Measurements from ENCODE around the gene FAP.

FAP gene

DNA sequence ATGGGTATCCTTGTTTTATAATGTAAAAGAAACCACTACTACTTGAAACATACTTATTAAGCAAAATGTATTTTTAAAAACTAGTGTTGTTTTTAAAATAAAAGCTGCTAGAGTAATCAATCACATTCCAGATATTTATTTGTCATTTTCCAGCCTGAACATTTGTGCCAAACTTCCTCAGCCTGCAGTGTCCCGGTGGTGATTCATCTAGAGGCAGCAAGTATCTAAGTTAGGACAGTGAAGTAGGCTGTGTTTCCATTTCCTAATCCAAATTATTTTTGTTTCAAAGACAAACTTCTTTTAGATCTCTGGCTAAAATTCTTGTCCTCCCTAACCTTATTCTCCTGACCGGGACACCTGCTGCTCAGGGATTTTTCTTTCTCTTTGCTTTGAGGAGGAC, 78.4 kb downstream of the FAP start:
- Histone ChIP-seq H3K36me3 (ENCODE audit: control insufficient read depth in 4 of 4, insufficient read depth in 4 of 4, low read length in 3 of 4) (no peaks in the 10 kb centered on the region), H3K27ac (ENCODE audit: insufficient read depth in 1 of 2, low read depth in 1 of 2, low read length in 2 of 2, poor library complexity in 1 of 2, severe bottlenecking in 2 of 2) (no peak overlapping the region), H3K4me1 (ENCODE audit: control extremely low read depth in 1 of 4, control insufficient read depth in 4 of 4, insufficient read depth in 4 of 4, low read length in 3 of 4) (no peaks in the 10 kb centered on the region), H3K9me3 (ENCODE audit: control extremely low read depth in 1 of 5, control insufficient read depth in 4 of 5, insufficient read depth in 2 of 5, low read depth in 1 of 5, low read length in 4 of 5) (no peaks in the 10 kb centered on the region), H3K4me3 (ENCODE audit: control insufficient read depth in 1 of 7, extremely low read depth in 1 of 7, insufficient read depth in 4 of 7, low read depth in 2 of 7, low read length in 6 of 7) (no peak overlapping the region), H3K27me3 (replicated peaks in 2 of 5; ENCODE audit: control insufficient read depth in 4 of 5, insufficient read depth in 5 of 5, low read length in 4 of 5) (no peaks in the 10 kb centered on the region)
- DNase-seq: no peak
- 100% methylated on average over 2 of the region's 2 CpGs for WGBS (ENCODE audit: insufficient coverage)
- CTCF ChIA-PET: interaction anchor here (0.8 kb wide), 1 partner anchor 11 kb away, joined by 3 read pairs; no protein-coding TSS in a partner anchor
- POLR2A ChIA-PET: no interaction called here

DNA sequence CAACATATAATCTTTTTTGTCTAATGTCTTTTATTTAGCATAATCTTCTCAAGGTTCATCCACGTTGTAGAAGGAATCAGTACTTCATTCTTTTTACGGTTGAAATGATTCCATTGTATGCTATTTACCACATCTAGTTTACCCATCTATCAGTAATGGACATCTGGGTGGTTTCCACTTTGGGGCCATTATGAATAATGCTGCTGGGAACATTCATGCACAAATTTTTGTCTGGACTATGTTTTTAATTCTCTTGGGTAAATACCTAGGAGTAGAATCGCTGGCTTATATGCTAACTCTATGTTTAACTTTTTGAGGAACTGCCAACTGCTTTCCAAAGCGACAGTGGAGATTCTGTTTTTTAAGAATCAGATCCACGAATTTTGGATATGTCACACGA, 83.8 kb downstream of the FAP start:
- no peaks in the 10 kb centered on the region for H3K4me1 ChIP-seq (ENCODE audit: control extremely low read depth in 1 of 4, control insufficient read depth in 4 of 4, insufficient read depth in 4 of 4, low read length in 3 of 4)
- no peaks in the 10 kb centered on the region for H3K27me3 ChIP-seq (replicated peaks in 2 of 5; ENCODE audit: control insufficient read depth in 4 of 5, insufficient read depth in 5 of 5, low read length in 4 of 5)
- CTCF ChIA-PET: interaction anchor here (0.7 to 1.3 kb wide), 3 partner anchors 11 to 62 kb away, joined by 3 to 4 read pairs (median 3); no protein-coding TSS in a partner anchor
- H3K27ac ChIP-seq (ENCODE audit: insufficient read depth in 1 of 2, low read depth in 1 of 2, low read length in 2 of 2, poor library complexity in 1 of 2, severe bottlenecking in 2 of 2): no peak overlapping the region
- no peak overlapping the region for H3K4me3 ChIP-seq (ENCODE audit: control insufficient read depth in 1 of 7, extremely low read depth in 1 of 7, insufficient read depth in 4 of 7, low read depth in 2 of 7, low read length in 6 of 7)
- DNase-seq: no peak
- POLR2A ChIA-PET: no interaction called here
- no peaks in the 10 kb centered on the region for H3K9me3 ChIP-seq (ENCODE audit: control extremely low read depth in 1 of 5, control insufficient read depth in 4 of 5, insufficient read depth in 2 of 5, low read depth in 1 of 5, low read length in 4 of 5)
- 98% methylated on average over 5 of the region's 6 CpGs for WGBS (ENCODE audit: insufficient coverage)
- H3K36me3 ChIP-seq (ENCODE audit: control insufficient read depth in 4 of 4, insufficient read depth in 4 of 4, low read length in 3 of 4): no peaks in the 10 kb centered on the region

DNA sequence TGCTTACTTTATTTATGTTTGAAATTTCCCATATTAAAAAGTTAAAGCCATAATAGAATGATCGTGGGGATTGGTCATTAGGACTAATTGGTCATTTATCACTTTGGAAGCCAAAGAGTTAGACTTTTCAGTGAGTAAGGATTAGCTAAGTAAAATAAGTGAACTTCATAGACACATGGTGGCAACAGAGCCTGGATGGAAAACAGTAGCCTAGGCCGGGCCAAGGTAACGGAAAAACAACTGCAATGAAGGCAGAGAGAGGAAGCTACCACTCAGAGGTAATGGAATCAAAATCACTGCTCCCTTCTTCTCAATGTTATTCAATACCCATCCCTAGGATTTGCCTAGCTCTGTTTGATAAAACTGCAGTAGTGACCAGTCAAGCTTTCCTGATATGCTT, 87.1 kb downstream of the FAP start:
- 92% methylated on average over 2 of the region's 3 CpGs for WGBS (ENCODE audit: insufficient coverage)
- POLR2A ChIA-PET: no interaction called here
- CTCF ChIA-PET: interaction anchor here (0.7 to 3.3 kb wide), 10 partner anchors 10 to 218 kb away, joined by 3 to 12 read pairs (median 4); no protein-coding TSS in a partner anchor
- Histone ChIP-seq H3K36me3 (ENCODE audit: control insufficient read depth in 4 of 4, insufficient read depth in 4 of 4, low read length in 3 of 4) (no peaks in the 10 kb centered on the region), H3K4me3 (ENCODE audit: control insufficient read depth in 1 of 7, extremely low read depth in 1 of 7, insufficient read depth in 4 of 7, low read depth in 2 of 7, low read length in 6 of 7) (no peak overlapping the region), H3K27me3 (replicated peaks in 2 of 5; ENCODE audit: control insufficient read depth in 4 of 5, insufficient read depth in 5 of 5, low read length in 4 of 5) (no peaks in the 10 kb centered on the region), H3K4me1 (ENCODE audit: control extremely low read depth in 1 of 4, control insufficient read depth in 4 of 4, insufficient read depth in 4 of 4, low read length in 3 of 4) (no peaks in the 10 kb centered on the region), H3K27ac (ENCODE audit: insufficient read depth in 1 of 2, low read depth in 1 of 2, low read length in 2 of 2, poor library complexity in 1 of 2, severe bottlenecking in 2 of 2) (no peak overlapping the region), H3K9me3 (ENCODE audit: control extremely low read depth in 1 of 5, control insufficient read depth in 4 of 5, insufficient read depth in 2 of 5, low read depth in 1 of 5, low read length in 4 of 5) (no peaks in the 10 kb centered on the region)
- no peak for DNase-seq

DNA sequence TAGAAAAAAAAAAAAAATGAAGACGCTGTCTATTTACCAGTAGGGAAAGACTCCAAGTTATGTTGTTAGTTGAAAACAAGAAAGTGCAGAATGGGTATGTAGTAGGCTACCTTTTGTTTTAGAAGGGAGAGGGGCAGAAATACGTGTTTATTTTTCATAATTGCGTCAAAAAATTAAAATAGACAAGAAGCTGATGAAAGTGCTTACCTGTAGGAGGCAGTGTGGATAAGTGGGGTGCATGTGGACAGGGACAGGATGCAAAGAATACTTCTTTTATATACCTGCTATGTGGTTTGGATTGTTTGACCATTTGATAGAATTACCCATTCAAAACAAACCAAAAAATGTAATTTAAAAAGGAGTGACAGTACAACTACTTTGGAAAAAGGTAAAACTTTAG, 88.2 kb downstream of the FAP start:
- no peaks in the 10 kb centered on the region for H3K9me3 ChIP-seq (ENCODE audit: control extremely low read depth in 1 of 5, control insufficient read depth in 4 of 5, insufficient read depth in 2 of 5, low read depth in 1 of 5, low read length in 4 of 5)
- no peaks in the 10 kb centered on the region for H3K4me1 ChIP-seq (ENCODE audit: control extremely low read depth in 1 of 4, control insufficient read depth in 4 of 4, insufficient read depth in 4 of 4, low read length in 3 of 4)
- ChIA-PET CTCF (interaction anchor here (0.6 to 3.3 kb wide), 11 partner anchors 9 to 573 kb away, joined by 3 to 12 read pairs (median 4); no protein-coding TSS in a partner anchor), POLR2A (no interaction called here)
- DNase-seq: no peak
- H3K36me3 ChIP-seq (ENCODE audit: control insufficient read depth in 4 of 4, insufficient read depth in 4 of 4, low read length in 3 of 4): no peaks in the 10 kb centered on the region
- H3K27me3 ChIP-seq (replicated peaks in 2 of 5; ENCODE audit: control insufficient read depth in 4 of 5, insufficient read depth in 5 of 5, low read length in 4 of 5): no peaks in the 10 kb centered on the region
- H3K4me3 ChIP-seq (ENCODE audit: control insufficient read depth in 1 of 7, extremely low read depth in 1 of 7, insufficient read depth in 4 of 7, low read depth in 2 of 7, low read length in 6 of 7): no peak overlapping the region
- H3K27ac ChIP-seq (ENCODE audit: insufficient read depth in 1 of 2, low read depth in 1 of 2, low read length in 2 of 2, poor library complexity in 1 of 2, severe bottlenecking in 2 of 2): no peak overlapping the region
- 89% methylated on average over 3 of the region's 3 CpGs for WGBS (ENCODE audit: insufficient coverage)

DNA sequence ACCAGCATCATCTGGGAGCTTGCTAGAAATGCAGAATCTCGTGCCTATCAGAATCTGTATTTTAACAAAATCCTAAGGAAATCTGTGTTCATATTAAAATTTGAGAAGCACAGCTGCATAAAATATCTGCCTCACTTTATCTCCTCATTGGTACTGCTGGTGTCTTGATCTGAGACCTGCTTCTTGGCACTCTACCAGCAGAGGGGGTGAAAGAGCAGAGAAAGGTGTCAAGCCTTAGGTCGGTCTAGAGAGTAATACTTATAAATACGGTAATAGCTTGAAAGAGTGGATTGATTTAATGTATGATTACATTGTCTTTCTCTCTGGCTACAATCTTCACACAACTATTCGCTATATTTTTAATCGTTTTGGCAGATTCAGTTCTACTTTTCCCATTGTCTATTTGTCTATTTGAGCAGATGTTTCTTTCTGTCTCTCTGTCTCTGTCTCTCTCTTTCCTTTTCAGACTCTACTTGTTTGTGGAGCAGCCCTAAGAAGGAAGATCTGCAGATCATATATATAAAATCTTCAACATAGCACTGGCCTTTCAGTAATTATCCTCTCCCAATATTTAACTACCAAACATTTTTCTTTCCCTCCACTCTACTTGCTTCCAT, 89.5 kb downstream of the FAP start:
- Histone ChIP-seq H3K4me1 (ENCODE audit: control extremely low read depth in 1 of 4, control insufficient read depth in 4 of 4, insufficient read depth in 4 of 4, low read length in 3 of 4) (no peaks in the 10 kb centered on the region), H3K27me3 (replicated peaks in 2 of 5; ENCODE audit: control insufficient read depth in 4 of 5, insufficient read depth in 5 of 5, low read length in 4 of 5) (no peaks in the 10 kb centered on the region), H3K27ac (ENCODE audit: insufficient read depth in 1 of 2, low read depth in 1 of 2, low read length in 2 of 2, poor library complexity in 1 of 2, severe bottlenecking in 2 of 2) (no peak overlapping the region), H3K4me3 (ENCODE audit: control insufficient read depth in 1 of 7, extremely low read depth in 1 of 7, insufficient read depth in 4 of 7, low read depth in 2 of 7, low read length in 6 of 7) (peak overlapping the region in 1 of 7 experiments; percentile 25), H3K9me3 (ENCODE audit: control extremely low read depth in 1 of 5, control insufficient read depth in 4 of 5, insufficient read depth in 2 of 5, low read depth in 1 of 5, low read length in 4 of 5) (no peaks in the 10 kb centered on the region), H3K36me3 (ENCODE audit: control insufficient read depth in 4 of 4, insufficient read depth in 4 of 4, low read length in 3 of 4) (no peaks in the 10 kb centered on the region)
- CTCF ChIA-PET: interaction anchor here (0.6 to 3.3 kb wide), 12 partner anchors 10 to 153 kb away, joined by 3 to 13 read pairs (median 4); no protein-coding TSS in a partner anchor
- peak; percentile 67 to 83 (median 77) for DNase-seq
- WGBS (ENCODE audit: insufficient coverage): no CpG with 5 or more reads among the region's 5 CpGs
- POLR2A ChIA-PET: no interaction called here

DNA sequence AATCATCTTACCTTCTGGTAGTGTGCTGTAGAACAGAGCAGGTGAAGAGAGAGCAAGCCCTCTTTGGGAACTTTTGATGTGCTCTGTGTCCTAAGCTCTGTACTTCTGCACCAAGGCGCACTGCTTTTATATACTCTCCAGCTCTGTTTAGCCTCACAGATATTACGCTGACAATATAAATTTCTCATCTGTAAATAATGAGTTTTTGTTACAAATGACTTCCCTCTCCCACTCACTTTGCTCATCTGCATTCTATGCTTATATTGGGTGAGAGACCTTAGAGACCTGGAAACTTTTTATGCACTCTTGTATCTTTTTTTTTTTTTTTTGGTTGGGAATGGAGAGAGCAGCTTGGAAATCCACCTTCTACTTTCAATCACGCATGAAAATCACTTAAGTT, 91.1 kb downstream of the FAP start, which contains the start of gene GCG:
Gene GCG (minus strand): TSS at position 101 of the 400 bp plus-strand sequence. CDS start 3,069 bp downstream, outside the sequence.
- WGBS (ENCODE audit: insufficient coverage): 100% methylated on average over 1 of the region's 3 CpGs
- H3K9me3 ChIP-seq (ENCODE audit: control extremely low read depth in 1 of 5, control insufficient read depth in 4 of 5, insufficient read depth in 2 of 5, low read depth in 1 of 5, low read length in 4 of 5): no peaks in the 10 kb centered on the region
- POLR2A ChIA-PET: no interaction called here
- H3K36me3 ChIP-seq (ENCODE audit: control insufficient read depth in 4 of 4, insufficient read depth in 4 of 4, low read length in 3 of 4): no peaks in the 10 kb centered on the region
- no peaks in the 10 kb centered on the region for H3K27me3 ChIP-seq (replicated peaks in 2 of 5; ENCODE audit: control insufficient read depth in 4 of 5, insufficient read depth in 5 of 5, low read length in 4 of 5)
- no peak for DNase-seq
- CTCF ChIA-PET: interaction anchor here (0.8 to 2.0 kb wide), 3 partner anchors 27 to 142 kb away, joined by 4 to 8 read pairs (median 7); no protein-coding TSS in a partner anchor
- no peaks in the 10 kb centered on the region for H3K4me1 ChIP-seq (ENCODE audit: control extremely low read depth in 1 of 4, control insufficient read depth in 4 of 4, insufficient read depth in 4 of 4, low read length in 3 of 4)
- no peak within 1 kb of the TSS for H3K27ac ChIP-seq (ENCODE audit: insufficient read depth in 1 of 2, low read depth in 1 of 2, low read length in 2 of 2, poor library complexity in 1 of 2, severe bottlenecking in 2 of 2)
- no peak within 1 kb of the TSS for H3K4me3 ChIP-seq (ENCODE audit: control insufficient read depth in 1 of 7, extremely low read depth in 1 of 7, insufficient read depth in 4 of 7, low read depth in 2 of 7, low read length in 6 of 7)

DNA sequence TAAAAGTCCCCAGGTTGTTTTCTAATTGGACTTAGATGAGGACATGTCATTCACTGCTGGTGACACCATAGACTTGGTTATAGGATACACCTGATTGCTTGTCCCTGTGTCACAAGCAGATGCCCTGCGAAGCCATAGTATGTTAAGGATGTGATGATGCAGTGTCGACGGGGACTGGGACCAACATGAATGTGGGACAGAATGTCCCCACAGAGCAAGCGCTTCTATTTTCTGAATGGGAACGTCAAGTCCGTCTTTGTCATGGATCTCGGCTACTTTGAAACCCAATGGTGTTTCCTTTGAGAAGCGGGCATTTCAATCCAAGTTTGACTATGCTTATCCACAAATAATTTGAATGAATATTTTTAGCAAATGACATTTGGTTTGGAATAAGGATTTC, 93.3 kb downstream of the FAP start:
- Histone ChIP-seq H3K9me3 (ENCODE audit: control extremely low read depth in 1 of 5, control insufficient read depth in 4 of 5, insufficient read depth in 2 of 5, low read depth in 1 of 5, low read length in 4 of 5) (no peaks in the 10 kb centered on the region), H3K4me3 (ENCODE audit: control insufficient read depth in 1 of 7, extremely low read depth in 1 of 7, insufficient read depth in 4 of 7, low read depth in 2 of 7, low read length in 6 of 7) (no peak overlapping the region), H3K27me3 (replicated peaks in 2 of 5; ENCODE audit: control insufficient read depth in 4 of 5, insufficient read depth in 5 of 5, low read length in 4 of 5) (no peaks in the 10 kb centered on the region), H3K27ac (ENCODE audit: insufficient read depth in 1 of 2, low read depth in 1 of 2, low read length in 2 of 2, poor library complexity in 1 of 2, severe bottlenecking in 2 of 2) (no peak overlapping the region), H3K4me1 (ENCODE audit: control extremely low read depth in 1 of 4, control insufficient read depth in 4 of 4, insufficient read depth in 4 of 4, low read length in 3 of 4) (no peaks in the 10 kb centered on the region), H3K36me3 (ENCODE audit: control insufficient read depth in 4 of 4, insufficient read depth in 4 of 4, low read length in 3 of 4) (no peaks in the 10 kb centered on the region)
- CTCF ChIA-PET: interaction anchor here (1.7 to 1.8 kb wide), 2 partner anchors 148 to 185 kb away, joined by 3 read pairs; no protein-coding TSS in a partner anchor
- no peak for DNase-seq
- POLR2A ChIA-PET: no interaction called here
- 86% methylated on average over 4 of the region's 8 CpGs for WGBS (ENCODE audit: insufficient coverage)

All from common myeloid progenitor, CD34-positive (primary cell).